GM08714 (cell line): ENCODE measurements around the gene CHAT.

Source experiments
- H3K4me3 ChIP-seq: fragments of 200-500 bp; sonication (Bioruptor generic); 2 replicates; pipeline ENCODE4 v1.5.1; 2014; ENCODE audit warnings: mild to moderate bottlenecking, low read length, inconsistent platforms
- ZNF274 ChIP-seq: IDR thresholded peaks from 2 replicates; pipeline ENCODE4 v1.6.1; 2012; ENCODE audit warnings: mild to moderate bottlenecking, low read depth, low read length

The CHAT gene

DNA sequence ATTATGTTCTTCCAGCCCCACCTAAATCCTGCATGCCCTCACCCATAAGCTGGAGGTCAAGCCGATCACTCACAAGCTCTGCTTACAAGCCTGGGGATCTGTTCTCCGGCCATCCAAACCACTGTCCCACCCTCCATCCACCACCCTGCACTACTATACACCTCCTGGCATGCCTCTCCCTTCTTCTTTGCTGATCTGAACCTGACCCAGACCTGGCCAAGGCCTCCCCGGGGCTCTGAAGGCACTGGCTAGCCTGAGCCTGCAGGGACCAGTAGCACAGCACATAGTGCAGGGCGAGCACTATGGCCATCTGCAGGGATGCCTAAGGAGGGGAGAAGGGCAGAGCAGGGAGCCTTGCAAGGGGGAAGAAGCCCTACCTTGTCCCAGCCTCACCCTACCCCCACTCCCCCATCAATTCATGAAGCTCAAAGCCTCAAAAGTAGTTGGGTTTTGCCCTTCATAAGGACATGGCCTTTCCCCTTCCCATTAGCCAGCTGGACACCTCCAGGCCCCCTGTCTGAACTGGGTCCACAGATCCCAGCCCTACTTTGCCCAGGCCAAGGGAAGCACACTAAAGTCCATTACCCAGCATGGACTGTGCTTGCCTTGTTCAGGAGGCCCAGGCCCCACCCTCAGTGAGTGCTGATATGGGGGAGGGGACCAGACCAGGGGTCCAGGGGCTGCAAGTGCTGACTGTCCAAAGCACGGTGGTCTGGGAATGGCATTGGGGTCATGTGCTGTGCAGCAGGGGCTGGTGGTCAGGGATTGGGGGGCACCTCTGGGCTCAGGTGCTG is 29.6 kb downstream of the CHAT start:
- TF ChIP-seq ZNF274 = no peak
- H3K4me3 ChIP-seq = no peak overlapping the region

DNA sequence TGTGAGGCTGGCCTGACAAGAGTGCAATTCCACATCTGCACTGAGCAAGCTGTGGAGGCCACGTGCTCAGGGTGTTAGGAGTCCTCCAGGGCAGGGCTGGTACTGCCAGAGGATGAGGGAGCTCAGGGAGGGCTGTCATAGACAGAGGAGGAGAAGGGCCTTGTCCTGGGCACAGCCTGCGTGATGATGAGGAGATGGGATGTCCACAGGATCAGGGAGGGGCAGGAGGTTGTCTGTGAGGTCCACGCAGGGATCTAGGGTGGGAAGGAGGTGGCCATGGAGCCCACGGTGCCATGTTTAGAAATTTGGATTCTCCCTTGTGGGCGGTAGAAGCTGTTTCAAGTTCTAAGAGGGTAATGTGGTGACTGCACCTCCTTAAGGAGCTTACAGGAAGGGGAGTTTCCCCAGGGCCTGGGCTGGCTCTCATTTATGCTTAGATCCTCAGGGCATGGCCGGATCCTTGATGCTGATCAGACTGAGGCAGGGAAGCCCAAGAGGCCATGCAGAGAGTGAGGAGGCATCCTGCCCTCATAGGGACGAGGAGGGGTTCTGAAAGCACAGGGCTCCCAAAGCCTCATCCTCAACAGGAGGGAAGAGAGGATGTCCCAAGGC is 30.3 kb downstream of the CHAT start:
- no peak for TF ChIP-seq ZNF274
- H3K4me3 ChIP-seq = no peak overlapping the region

DNA sequence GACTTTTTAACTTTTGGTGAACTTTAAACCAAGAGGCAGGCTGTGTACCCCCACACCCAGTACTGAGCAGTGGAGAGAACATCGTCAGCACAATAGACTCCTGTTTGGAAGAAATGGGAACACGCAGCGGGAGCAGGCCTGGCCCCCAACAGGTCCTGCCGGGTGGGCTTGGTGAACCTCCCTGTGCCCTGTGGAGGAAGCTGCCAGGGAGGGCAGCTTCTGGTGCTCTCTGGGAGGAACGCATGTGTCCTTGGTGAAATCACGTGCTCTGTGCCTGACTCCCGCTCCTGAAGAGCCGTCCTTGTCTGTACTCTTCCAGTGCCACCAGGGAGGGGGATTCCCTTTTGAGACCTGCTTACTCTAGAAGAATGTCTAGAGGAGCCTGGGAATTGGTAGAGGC is 31.6 kb downstream of the CHAT start:
- no peak for TF ChIP-seq ZNF274

GRCh38 chr10:49645871-49646870 is 32.3 kb downstream of the CHAT start:
- no peak overlapping the region for H3K4me3 ChIP-seq
- no peak for TF ChIP-seq ZNF274

More for the DNA sequence above, 31.6 kb downstream of the CHAT start:
- no peak overlapping the region for H3K4me3 ChIP-seq

DNA sequence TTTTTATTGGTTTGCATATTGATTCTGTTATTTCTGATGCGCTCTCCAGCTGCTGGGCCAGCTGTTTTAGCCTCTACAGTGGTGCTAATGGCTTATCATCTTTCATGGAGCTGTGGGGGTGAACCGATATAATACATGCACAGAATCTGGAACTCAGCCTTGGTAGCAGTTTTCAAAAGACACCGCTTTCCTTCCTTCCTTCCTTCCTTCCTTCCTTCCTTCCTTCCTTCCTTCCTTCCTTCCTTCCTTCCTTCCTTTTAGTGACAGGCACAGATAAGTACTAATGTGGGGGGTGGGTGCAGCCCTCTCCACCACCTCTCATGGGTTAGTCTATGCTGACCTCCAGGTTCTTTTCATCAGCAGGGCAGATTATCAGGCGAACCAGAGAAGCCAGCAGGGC is 33.7 kb downstream of the CHAT start:
- TF ChIP-seq ZNF274 = no peak
- H3K4me3 ChIP-seq = no peak overlapping the region

GRCh38 chr10:49647985-49648795 is 34.4 kb downstream of the CHAT start:
- no peak overlapping the region for H3K4me3 ChIP-seq
- no peak for TF ChIP-seq ZNF274

DNA sequence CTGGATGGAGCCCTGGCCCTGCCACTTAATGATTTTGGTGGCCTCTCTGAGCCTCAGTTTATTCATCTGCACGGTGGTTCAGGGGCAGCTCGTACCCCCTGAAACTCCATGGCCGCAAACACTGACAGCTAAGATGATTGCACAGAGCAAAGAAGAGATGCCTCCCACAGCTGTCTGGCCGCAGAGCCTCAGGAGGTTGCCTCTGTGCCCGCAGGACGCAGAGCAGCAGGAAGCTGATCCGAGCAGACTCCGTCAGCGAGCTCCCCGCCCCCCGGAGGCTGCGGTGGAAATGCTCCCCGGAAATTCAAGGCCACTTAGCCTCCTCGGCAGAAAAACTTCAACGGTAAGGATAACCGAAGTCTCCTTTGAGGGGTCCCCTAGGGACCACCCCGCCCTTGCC is 35.5 kb downstream of the CHAT start:
- TF ChIP-seq ZNF274 = no peak
- H3K4me3 ChIP-seq = no peak overlapping the region

DNA sequence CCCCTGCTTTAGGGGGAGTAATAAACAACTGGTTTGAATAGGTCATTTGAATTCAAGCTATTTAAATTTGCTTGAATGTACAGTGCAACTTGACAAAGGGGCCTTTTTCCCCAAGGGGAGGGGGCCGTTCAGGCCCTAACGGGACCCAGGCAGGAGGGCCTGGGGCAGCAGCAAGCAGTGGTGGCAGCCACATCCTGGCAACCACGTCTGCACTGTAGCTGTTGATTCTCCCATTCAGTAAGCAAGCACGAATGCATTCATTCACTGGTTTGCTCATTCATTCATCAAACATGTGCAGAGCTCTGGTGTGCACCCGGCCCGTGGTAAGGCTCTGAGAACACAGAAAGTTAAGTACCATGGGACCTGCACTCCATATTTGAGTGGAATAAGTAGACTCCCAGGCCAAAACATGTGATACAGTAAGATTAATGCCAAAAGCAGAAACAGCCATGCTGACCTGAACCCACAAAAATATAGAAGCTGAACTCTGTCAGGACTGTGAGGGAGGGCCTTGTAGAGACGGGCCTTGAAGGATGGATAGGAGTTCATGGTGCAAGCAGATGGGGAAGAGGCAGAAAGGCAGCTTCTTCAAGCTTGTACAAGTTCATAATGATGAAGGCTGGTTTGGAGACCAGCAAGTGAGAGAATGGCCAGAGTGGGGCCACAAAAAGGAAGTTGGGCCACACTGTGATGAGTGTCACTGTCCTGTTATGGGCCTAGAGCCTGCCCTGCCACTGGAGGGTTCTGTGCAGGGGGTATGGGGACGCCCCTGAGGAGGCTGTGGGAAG is 36.3 kb downstream of the CHAT start:
- no peak for TF ChIP-seq ZNF274
- no peak overlapping the region for H3K4me3 ChIP-seq

- no peak overlapping the region for H3K4me3 ChIP-seq
- TF ChIP-seq ZNF274 = no peak
Observed at GRCh38 chr10:49650724-49651034, 36.8 kb downstream of the CHAT start.

GRCh38 chr10:49651039-49651835 is 37.4 kb downstream of the CHAT start:
- H3K4me3 ChIP-seq = no peak overlapping the region
- TF ChIP-seq ZNF274 = no peak

- H3K4me3 ChIP-seq = no peak overlapping the region
- TF ChIP-seq ZNF274 = no peak
Observed at GRCh38 chr10:49651917-49652316, 38.1 kb downstream of the CHAT start.
